NK-92 treated with Interleukin-12 subunit alpha and Interleukin-12 subunit beta, amount 100 ng/mL, for 24 hours (cell line): ENCODE results near the gene CCDC47.
A peak's percentile ranks its signal among the peaks of the same experiment; 100 is the strongest.
"Not testable (repeated sequence)": the region's sequence is repeated elsewhere in the genome, so short reads cannot be mapped to it uniquely, and the experiment has no call there.

Source experiments
- DNase-seq: peaks from one replicate; lab custom pipeline; 2025; lab: John Stamatoyannopoulos, UW

Gene CCDC47

DNA sequence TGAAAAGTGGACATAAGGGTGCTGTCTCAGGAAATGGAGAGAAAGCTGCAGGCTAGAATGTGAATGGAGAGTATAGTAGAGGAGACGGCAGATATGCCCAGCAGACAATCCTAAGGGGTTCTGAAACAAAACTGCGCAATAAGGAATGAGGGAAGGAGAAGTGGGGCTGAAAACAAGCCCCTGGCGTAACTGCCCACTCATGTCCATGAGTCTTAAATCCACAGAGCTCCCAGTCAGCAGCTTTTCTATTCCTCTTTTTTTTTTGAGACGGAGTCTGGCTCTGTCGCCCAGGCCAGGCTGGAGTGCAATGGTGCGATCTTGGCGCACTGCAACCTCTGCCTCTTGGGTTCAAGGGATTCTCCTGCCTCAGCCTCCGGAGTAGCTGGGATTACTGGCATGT lies 37.7 kb downstream of the CCDC47 start:
- no peak for DNase-seq

GRCh38 chr17:63722403-63722802 lies 51.0 kb downstream of the CCDC47 start:
- DNase-seq, result no peak

- DNase-seq, result not testable (repeated sequence)
Observed at GRCh38 chr17:63720194-63720593, 53.2 kb downstream of the CCDC47 start.

DNA sequence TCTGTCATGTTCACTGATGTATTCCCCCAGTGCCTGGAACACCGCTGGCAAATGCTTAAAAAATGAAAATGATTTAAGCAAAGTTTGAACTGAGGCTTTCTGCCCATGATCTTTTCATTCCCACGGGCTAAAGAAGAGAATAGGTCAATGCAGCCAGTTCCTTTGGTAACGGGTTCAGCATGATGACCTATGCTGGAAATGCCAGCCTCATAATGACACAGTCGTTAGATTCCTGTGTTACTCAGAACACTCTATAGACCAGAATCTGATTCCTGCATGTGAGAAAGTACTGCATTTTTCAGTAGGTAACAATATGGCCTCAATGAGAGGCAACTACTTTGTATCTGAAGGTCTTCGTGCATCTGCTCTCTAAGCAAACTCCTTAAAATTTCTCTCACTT lies 54.4 kb downstream of the CCDC47 start:
- DNase-seq, result no peak

GRCh38 chr17:63716426-63716825 lies 57.0 kb downstream of the CCDC47 start:
- no peak for DNase-seq

DNA sequence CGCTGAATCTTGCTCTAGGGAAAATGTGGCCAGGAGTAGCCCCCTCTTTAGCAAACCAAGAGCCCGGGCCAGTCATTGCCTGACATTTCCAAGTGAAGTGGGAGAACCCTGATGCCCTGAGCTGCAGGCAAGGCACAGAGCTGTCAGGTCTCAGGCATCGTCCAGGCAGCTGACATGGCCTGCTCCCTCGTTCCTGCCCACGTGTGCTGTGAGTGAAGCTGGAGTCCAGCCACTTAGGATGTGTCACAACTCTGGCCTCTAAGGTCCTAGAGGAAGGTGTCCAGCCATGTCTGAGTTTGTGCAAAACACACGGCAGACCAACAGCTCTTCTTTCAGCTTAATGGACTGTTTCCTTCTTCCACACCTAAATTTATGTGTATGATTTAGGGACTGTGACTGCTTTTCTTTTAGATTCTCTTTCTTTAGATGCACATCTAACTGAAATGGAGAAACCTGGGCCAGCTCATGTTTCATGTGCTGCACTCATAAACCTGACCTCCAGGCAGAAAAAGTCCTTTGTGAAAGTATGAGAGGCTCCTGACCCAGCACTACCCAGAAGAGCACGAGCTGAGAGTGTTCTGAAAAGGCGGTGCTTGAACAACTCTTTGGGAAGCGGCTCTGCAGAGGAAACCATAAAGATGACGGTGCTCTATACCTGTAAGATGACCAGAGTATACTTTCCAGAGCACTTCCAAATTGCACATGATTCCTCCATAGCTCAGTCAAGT lies 58.7 kb downstream of the CCDC47 start:
- DNase-seq, result no peak

DNA sequence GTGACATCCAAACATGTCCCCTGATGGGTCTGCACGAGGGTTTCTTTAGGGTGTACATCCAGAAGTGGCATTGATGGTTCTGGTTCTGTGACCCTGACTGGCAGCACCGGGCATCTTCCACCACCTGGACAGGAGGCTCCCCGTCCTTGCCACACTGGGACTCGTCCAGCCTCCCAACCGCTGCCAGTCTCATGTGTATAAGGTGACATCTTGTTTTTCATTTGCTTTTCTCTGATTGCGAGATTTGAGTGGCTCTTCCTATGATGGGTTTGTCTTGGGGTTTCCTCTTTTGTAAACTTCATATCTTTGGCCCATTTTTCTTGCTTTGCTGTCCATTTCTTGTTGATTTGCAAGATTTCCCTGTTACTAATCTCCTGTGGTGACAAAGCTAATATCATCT lies 64.3 kb downstream of the CCDC47 start:
- no peak for DNase-seq

DNA sequence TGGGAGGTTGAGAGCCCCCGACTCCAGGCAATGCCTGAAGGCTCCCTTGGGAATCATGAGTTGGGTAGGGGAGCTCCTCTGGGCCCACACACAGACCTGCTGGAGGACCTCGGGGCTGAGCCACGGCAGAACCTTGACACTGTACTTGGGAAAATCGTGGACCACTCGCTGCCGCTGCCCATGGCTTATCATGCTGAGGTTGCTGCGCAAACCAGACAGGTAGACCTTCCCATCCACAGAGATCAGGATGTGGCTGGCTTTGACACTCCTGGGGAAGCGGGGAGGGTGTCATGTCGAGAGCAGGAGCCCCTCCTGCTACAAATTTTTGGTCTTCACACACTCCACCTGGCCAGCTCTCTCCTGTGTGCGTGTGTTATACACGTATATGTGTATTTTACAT lies 66.2 kb downstream of the CCDC47 start:
- no peak for DNase-seq

GRCh38 chr17:63706336-63707082 lies 66.9 kb downstream of the CCDC47 start:
- no peak for DNase-seq

GRCh38 chr17:63705657-63706056 lies 67.7 kb downstream of the CCDC47 start:
- no peak for DNase-seq

GRCh38 chr17:63704836-63705235 lies 68.6 kb downstream of the CCDC47 start:
- no peak for DNase-seq

- DNase-seq, result no peak
Observed at GRCh38 chr17:63704259-63704576, 69.2 kb downstream of the CCDC47 start.

- DNase-seq, result no peak
Observed at GRCh38 chr17:63703556-63704258, 69.7 kb downstream of the CCDC47 start.

DNA sequence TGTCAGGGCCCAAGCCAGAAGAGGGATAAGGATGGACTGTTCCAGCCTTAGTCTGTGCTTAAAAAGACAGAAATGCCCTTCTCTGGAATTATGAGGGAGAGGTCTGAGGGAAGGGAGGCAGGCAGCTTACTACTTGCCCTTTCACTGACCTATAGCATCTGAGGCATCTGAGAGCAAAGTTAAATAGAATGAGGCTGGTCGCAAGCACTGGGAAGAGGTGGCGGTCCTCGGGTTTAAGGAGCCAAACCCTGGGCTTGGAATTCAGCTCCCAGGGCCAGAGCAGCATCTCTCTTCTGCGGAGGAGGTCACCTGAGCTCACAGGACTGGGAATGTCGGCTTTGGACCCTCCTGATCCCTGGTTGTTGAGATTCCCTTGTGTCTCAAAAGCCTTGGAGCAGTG lies 70.4 kb downstream of the CCDC47 start:
- no peak for DNase-seq

- DNase-seq, result no peak
Observed at GRCh38 chr17:63702721-63703015, 70.7 kb downstream of the CCDC47 start.

GRCh38 chr17:63701868-63702720 lies 71.3 kb downstream of the CCDC47 start:
- DNase-seq, result peak; percentile 82

- DNase-seq, result no peak
Observed at GRCh38 chr17:63701456-63701820, 72.0 kb downstream of the CCDC47 start.

DNA sequence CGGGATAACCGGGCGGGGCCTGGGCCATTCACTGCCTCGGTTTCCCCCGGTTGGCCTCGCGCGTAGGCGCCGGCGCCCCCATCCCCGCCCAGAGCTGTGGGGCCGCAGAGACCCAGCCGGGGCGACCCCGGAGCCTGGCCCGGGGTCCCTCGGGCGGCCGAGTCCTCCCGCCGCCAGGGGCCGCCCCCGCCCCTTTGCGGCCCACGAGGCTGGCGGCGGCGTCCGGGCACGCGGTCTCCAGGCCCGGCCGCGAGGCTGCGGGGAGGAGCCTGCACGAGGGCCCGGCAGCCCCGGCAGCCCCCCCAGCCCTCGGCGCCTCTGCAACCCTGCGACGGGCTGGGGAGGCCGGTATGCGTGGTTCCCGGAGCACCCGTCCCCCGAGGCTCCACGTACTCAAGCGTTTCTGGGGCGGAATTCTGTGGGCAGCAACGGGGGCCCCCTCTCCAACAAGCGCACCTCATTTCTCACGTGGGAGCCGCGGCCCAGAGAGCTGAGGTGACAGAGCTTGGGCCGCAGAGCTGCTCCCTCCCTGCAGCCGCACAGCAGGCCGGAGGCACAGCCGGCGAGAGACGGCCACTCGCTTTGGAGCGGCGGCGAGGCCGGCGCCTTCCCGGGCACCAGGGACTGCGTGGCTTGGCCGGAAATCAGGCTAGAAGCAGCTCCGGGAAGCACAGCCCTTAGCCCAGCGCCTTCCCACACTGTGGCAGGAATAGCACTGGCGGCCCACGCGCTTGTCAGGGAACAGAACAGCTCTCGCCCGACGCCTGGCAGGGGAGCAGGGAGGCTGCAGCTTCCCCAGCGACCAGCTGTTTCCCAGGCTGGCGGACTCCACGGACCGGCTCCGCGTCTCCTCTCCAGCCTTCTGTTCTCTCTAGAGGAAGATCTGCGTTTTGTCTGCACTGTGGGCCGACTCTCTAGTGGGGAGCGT lies 72.6 kb downstream of the CCDC47 start:
- peak; percentile 75 for DNase-seq

GRCh38 chr17:63699638-63700527 lies 73.5 kb downstream of the CCDC47 start, which contains the start of gene LIMD2:
LIMD2 (minus strand) TSS chr17:63700125; CDS start chr17:63699298, 827 bp downstream.
- peak; percentile 80 for DNase-seq
